Hepatocyte (in vitro differentiated cells): ENCODE measurements around the gene FAM53B. TPM values are rescaled to one million over a fixed set of nuclear protein-coding genes. Genes with fewer than 3 reads are reported as not detected.
A peak's percentile ranks its signal among the peaks of the same experiment; 100 is the strongest.

Experiments
- DNase-seq: peaks from one replicate; pipeline ENCODE4 v3.0.0-alpha.2; 2016; ENCODE audit warnings: low spot score
- H2AFZ ChIP-seq: fragments of 200-600 bp; sonication (generic); 2 replicates; pipeline ENCODE4 v1.6.0; 2016; ENCODE audit warnings: antibody characterized with exemption, mild to moderate bottlenecking
- H3K27ac ChIP-seq: fragments of 200-600 bp; sonication (generic); 2 replicates; pipeline ENCODE4 v1.5.1; 2016; ENCODE audit warnings: mild to moderate bottlenecking
- H3K27me3 ChIP-seq: fragments of 200-600 bp; sonication (generic); 2 replicates; pipeline ENCODE4 v1.6.1; 2016
- H3K36me3 ChIP-seq: fragments of 200-600 bp; sonication (generic); replicated peaks from 2 replicates; pipeline ENCODE4 v1.5.1; 2016; ENCODE audit warnings: low read depth; ENCODE audit not compliant: insufficient read depth
- H3K4me1 ChIP-seq: fragments of 200-600 bp; sonication (generic); 2 replicates; pipeline ENCODE4 v1.5.1; 2016; ENCODE audit warnings: mild to moderate bottlenecking, moderate library complexity; ENCODE audit not compliant: insufficient read depth
- H3K4me2 ChIP-seq: fragments of 200-600 bp; sonication (generic); 2 replicates; pipeline ENCODE4 v1.6.0; 2016
- H3K4me3 ChIP-seq: fragments of 200-600 bp; sonication (generic); 2 replicates; pipeline ENCODE4 v1.5.1; 2016; ENCODE audit warnings: mild to moderate bottlenecking
- H3K79me2 ChIP-seq: fragments of 200-600 bp; sonication (generic); 2 replicates; pipeline ENCODE4 v1.6.0; 2017; ENCODE audit warnings: mild to moderate bottlenecking
- H3K9me2 ChIP-seq: fragments of 200-600 bp; sonication (generic); replicated peaks from 2 replicates; pipeline ENCODE4 v1.6.0; 2017; ENCODE audit warnings: mild to moderate bottlenecking; ENCODE audit not compliant: insufficient read depth
- H3K9me3 ChIP-seq: fragments of 200-600 bp; sonication (generic); 2 replicates; pipeline ENCODE4 v1.5.1; 2016; ENCODE audit warnings: low read depth, mild to moderate bottlenecking
- H4K20me1 ChIP-seq: fragments of 200-600 bp; sonication (generic); 2 replicates; pipeline ENCODE4 v1.6.0; 2016; ENCODE audit warnings: mild to moderate bottlenecking; ENCODE audit not compliant: insufficient read depth, poor library complexity, severe bottlenecking
- CTCF ChIP-seq: fragments of 200-600 bp; sonication (generic); IDR thresholded peaks from 2 replicates; pipeline ENCODE4 v1.5.1; 2016; ENCODE audit warnings: antibody characterized with exemption, mild to moderate bottlenecking; ENCODE audit not compliant: poor library complexity
- EZH2 ChIP-seq: fragments of 200-600 bp; sonication (generic); IDR thresholded peaks from 2 replicates; pipeline ENCODE4 v1.6.1; 2016; ENCODE audit warnings: antibody characterized with exemption, mild to moderate bottlenecking, borderline replicate concordance
- EZH2phosphoT487 ChIP-seq: fragments of 200-600 bp; sonication (generic); IDR thresholded peaks from one replicate; pipeline ENCODE4 v1.6.1; 2018; ENCODE audit warnings: antibody characterized with exemption, mild to moderate bottlenecking, low read depth, moderate library complexity; ENCODE audit not compliant: unreplicated experiment, severe bottlenecking
- WGBS: methylation state at CpG from one replicate; pipeline ENCODE4 v1.1.6; 2016; ENCODE audit warnings: low lambda C conversion rate; ENCODE audit errors: missing lambda C conversion rate; 5-methylcytosine and 5-hydroxymethylcytosine counted together
- polyA plus RNA-seq: library from polyadenylated mRNA; unstranded; fragments of >200 nt; fragmentation: Nextera tagmentation; extraction: Ambion mirVana; gene quantifications from 2 replicates; pipeline ENCODE4 v1.2.1, GENCODE V29; 2016
- total RNA-seq: library from RNA; depleted of rRNA; stranded (reverse); fragments of >200 nt; gene quantifications from 2 replicates; pipeline ENCODE4 v1.2.3, GENCODE V29; 2014

Gene FAM53B
- total and polyA plus RNA-seq, 2 experiments from 2014 or later = 10.3 to 23.6 TPM

- peaks cover 5% of the 10 kb centered on the region for H4K20me1 ChIP-seq
- H3K4me2 ChIP-seq = peak overlapping the region; percentile 21
Measured at GRCh38 chr10:124640538-124641231, 103.5 kb downstream of the FAM53B start.

GRCh38 chr10:124640056-124640455, 104.1 kb downstream of the FAM53B start:
- Histone ChIP-seq H3K27ac (no peak overlapping the region), H3K4me2 (no peak overlapping the region), H3K9me3 (no peaks in the 10 kb centered on the region), H3K36me3 (no peaks in the 10 kb centered on the region), H3K9me2 (no peaks in the 10 kb centered on the region), H2AFZ (no peak overlapping the region), H3K27me3 (no peaks in the 10 kb centered on the region), H3K4me1 (peaks cover 9% of the 10 kb centered on the region), H3K79me2 (peaks cover 24% of the 10 kb centered on the region), H3K4me3 (no peak overlapping the region), H4K20me1 (peaks cover 5% of the 10 kb centered on the region)
- TF ChIP-seq CTCF (no peak), EZH2 (no peak), EZH2phosphoT487 (no peak)
- no peak for DNase-seq
- WGBS = 87% methylated on average over 7 of the region's 7 CpGs

More at GRCh38 chr10:124640538-124641231, 103.5 kb downstream of the FAM53B start:
- Histone ChIP-seq H3K79me2 (peaks cover 31% of the 10 kb centered on the region), H3K27ac (no peak overlapping the region), H3K9me3 (no peaks in the 10 kb centered on the region), H3K4me3 (no peak overlapping the region), H3K36me3 (no peaks in the 10 kb centered on the region), H2AFZ (no peak overlapping the region), H3K27me3 (no peaks in the 10 kb centered on the region), H3K4me1 (peaks cover 11% of the 10 kb centered on the region), H3K9me2 (no peaks in the 10 kb centered on the region)
- TF ChIP-seq EZH2 (no peak), EZH2phosphoT487 (no peak), CTCF (no peak)
- DNase-seq = no peak
- 67% methylated on average over 18 of the region's 20 CpGs for WGBS

- TF ChIP-seq CTCF (no peak), EZH2 (no peak), EZH2phosphoT487 (no peak)
- Histone ChIP-seq H3K27me3 (no peaks in the 10 kb centered on the region), H3K27ac (no peak overlapping the region), H3K4me1 (peaks cover 9% of the 10 kb centered on the region), H3K79me2 (peaks cover 21% of the 10 kb centered on the region), H3K4me2 (no peak overlapping the region), H3K36me3 (no peaks in the 10 kb centered on the region), H4K20me1 (peaks cover 5% of the 10 kb centered on the region), H3K4me3 (no peak overlapping the region), H2AFZ (no peak overlapping the region), H3K9me3 (no peaks in the 10 kb centered on the region), H3K9me2 (no peaks in the 10 kb centered on the region)
- DNase-seq = no peak
- 97% methylated on average over 6 of the region's 6 CpGs for WGBS
Measured at GRCh38 chr10:124639646-124640045, 104.5 kb downstream of the FAM53B start.
